DMS 273 treated with DMSO at 0.1 percent for 48 hours (cell line): ENCODE results near the gene PDE6D.
"Not testable (repeated sequence)": the region's sequence is repeated elsewhere in the genome, so short reads cannot be mapped to it uniquely, and the experiment has no call there.

Experiments used
- DNase-seq: peaks from one replicate; lab custom pipeline; 2025; lab: John Stamatoyannopoulos, UW

The PDE6D gene

DNA sequence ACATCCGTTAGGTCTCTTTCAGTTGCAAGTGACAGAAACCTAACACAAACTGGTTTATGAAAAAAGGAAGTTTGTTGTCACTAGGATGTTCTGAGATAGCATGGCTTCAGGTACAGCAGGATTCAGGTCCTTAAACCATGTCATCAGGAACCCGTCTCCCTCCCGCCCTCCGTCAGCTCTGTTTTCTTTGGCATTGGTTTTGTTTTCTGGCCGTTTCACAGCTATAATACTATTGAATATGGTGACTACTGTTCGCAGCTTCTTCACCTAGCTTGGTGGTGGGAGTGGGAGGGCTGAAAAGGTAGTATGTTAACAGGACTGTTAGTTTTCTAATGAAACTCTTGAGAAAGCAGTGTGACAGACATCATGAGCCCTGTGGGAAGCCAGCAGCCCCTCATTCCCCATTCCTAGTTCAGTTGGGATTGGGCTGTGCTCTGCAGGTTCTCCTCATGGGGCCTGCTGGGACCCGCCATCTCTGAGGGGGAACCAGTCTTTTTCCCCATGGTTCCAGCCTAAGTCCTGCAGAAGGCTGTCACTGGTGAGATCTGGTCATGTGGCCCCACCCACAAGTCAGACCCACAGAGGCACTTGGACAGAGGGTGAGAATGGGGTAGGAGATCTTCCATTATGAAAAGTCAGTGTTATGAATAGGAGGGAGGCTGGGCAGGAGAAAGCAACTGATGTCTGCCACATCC is 60.6 kb downstream of the PDE6D start:
- no peak for DNase-seq

DNA sequence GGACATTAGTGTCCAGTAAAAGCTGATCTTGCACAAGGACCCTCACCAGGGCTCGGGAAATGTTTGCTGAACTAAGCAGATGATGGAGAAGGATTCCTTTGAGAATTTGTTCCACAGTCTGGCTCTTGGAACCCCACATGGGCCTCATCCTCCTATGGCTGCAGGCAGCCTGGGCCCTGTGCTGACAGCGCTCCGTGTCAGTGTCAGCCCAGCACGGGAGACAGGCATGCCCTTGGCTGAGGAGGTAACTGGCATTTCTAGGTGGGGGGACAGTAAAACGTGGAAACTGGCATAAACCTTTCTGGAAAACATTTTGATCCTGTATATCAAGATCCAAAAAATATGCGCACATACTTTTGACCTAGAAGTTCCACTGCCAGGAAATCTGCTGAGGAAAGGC is 62.3 kb downstream of the PDE6D start:
- DNase-seq = no peak

DNA sequence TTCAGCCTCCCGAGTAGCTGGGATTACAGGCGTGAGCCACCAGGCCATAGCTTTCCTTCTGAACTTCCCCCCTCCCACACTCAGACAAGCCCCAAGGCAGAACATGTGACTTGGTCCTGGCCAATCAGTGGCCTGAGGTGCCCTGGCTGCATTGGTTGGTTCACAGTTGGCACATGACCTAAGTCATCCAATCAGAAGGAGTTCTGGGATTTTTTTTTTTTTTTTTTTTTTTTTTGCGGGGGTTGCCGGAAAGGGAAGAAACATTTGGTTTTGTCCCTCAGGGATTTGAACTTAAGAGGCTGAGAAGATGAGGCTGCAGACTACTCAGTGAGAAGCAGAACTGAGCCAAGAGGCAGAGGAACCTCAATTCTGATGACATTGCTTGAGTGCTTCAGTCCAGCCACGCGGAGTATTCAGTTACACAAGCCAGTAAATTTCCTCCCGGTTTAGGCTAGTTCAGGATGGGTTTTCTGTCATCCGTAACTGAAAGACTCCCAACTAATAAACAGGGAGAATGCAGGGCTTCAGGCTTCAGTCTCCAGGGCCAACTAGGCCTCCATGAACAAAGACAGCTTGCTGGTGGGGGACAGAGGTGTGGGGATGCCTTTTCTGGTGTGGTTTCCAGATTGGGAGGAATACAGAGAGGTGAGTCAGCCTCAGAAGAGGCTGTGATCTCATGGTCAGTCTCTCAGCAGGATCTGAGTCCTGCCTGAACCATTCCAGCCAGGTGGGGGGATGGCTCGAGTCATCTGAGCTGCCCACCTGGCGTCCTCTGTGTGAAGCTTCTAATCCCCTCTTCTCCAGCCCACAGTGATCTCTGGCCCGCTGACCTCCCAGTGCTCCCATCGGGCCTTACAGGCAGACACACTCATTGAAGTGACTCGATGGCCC is 63.6 kb downstream of the PDE6D start:
- no peak for DNase-seq

DNA sequence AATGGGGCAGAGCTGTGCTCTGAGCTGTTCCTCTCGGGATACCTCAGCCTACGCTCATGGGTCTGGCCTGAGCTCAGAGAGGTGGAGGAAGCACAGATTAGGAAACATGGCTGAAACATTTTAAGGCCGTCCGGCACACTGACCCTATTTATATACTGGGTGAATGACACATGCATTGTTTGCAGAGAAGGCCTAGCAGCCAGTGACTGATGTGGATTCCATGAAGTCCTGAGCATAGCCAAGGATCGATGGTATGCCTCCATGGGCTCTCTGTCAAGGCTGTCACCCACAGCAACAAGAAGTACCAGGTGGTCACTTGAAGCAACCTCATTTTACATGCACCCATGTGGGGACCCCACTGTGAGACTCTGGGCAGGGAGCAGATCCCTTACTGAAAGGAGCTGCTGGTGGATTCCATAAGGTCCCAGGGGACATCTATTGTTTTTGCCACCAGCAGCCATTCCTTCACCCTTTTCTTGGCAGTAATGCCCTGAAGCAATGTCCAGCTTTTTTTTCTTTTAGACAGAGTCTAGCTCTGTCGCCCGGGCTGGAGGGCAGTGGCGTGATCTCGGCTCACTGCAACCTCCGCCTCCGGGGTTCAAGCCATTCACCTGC is 64.3 kb downstream of the PDE6D start:
- DNase-seq = no peak

DNA sequence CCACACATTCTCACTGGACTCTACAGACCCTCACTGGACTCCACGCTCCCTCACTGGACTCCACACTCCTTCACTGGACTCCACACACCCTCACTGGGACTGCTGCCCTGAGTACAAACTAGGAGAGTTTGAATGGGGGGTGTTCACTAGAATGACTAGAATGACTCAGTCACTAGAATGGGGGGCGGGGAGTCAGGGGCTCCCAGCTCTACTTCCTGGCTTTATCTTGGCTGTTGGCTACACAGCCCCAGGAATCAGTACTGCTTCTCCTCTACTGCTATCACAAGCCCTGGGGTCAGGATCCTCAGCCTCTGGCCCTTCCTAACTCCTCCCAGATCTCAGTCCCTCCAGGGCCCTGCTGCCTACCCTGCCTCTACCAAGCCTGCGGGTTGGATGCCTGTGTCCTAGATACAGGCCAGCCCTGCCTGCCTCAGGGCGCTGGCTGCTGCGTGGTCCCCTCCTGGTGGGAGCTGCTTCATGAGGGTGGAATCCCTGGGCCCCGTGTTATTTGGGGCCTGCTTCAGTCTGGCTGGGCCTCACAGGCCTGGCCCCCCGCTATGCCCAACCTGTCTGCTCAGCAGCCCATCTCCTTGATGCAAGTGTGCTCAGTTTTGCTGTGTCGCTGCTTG is 65.0 kb downstream of the PDE6D start:
- no peak for DNase-seq

DNA sequence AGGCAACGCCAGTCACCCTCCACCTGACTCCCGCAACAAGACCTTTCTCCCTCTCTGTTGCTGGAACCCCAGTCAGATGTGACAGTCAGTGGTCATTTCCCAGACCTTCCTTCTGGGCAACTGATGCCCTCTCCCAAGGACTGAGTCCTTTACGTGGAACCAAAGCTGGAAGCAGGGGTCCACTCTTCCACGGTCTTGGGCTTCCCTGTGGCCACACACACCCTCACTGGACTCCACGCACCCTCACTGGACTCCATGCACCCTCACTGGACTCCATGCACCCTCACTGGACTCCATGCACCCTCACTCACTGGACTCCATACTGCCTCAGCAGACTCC is 65.6 kb downstream of the PDE6D start:
- DNase-seq = no peak

DNA sequence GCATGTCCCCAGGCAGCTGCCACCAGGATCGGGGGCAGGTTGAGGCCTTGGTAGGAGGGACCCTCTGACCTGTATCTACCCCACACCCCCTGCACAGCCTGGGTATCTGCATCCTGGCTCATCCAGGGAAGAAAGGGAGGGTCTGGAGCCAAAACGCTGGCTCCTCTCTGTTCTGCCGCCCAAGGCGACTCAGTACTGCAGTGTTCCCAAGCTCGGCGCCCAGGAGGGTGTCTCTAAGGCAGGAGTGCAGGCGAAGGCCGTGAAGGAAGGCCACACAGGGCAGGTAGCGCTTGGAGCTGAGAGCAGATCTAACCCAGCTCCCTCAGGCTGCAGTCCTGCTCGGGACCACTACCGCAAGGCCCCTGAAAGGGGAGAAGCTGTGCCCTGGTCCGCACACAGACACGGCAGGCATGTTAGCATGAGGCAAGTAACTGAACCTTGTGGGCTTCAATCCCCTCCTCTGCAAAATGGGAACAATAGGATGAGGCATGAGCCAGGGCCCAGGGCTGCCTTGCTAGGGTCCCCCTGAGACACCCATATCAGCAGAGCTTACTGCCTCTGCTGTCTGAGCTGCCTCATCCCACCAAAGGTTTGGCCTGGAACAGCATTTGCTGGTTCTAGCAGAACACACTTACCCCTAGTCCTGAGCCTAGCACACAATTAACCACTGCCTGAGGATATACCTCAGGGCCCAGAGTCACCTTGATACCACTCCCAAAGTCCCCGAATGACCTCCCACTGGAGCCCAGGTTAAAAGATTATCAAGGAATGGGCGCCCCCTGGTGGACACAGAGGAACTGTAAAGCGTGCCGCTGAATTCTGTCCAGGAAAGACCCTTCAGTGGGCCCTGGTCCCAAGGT is 66.2 kb downstream of the PDE6D start:
- DNase-seq = peak; percentile 71

DNA sequence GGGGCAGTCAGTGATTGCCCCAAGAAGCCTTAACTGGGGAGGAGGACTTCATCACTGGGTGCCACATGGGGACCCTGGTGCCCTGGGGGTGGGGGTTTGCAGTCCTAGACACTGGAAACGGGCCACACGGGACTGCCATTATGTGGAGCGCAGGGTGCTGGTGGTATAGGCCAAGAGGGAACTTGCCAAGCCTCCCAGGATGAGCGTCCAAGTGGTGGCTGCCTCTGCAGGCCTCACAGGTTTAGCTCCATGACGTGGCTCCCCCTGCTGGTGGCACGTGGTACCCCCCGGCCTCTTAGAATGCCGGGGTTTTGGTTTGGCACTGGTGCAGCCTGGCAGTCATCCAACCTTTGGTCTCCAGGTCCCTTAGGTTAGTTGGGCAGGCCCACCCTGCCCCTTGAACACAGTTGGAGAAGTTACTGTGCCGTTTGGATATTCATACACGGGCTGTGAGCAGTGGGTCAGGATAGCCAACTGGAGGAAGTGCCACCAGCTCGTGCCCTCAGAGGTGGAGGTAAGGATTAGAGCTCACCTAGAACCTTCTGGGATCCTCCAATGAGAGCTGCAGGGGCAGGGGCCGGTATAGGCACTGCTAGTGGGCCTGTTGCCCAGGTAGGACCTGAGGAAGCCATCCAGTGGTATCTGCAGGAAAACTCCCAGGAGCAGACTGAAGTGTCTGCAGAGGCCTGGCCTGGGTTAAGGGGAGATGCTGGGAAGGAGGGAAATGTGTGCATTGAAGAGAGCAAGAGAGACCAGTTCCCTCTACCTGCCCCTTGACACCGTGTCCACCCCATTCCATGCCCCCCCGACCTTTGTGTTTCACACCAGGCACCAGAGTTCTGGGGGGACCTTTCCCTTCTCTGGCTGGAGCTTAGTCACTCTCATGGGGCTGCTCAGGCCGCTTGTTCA is 67.1 kb downstream of the PDE6D start:
- peak; percentile 90 for DNase-seq

DNA sequence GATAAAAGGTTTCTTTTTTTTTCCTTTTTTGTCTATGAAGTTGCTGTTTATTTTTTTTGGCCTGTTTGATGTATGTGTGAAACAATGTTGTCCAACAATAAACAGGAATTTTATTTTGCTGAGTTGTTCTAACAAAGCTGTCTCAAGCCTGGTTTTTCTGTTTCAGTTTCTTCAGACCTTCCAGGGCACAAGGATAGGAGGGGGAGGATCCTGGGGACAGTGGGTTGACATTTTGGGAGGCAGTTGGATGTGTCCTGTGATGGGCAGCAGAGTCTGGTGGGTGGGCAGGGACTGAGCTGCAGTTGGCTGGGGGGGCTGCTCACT is 67.7 kb downstream of the PDE6D start:
- not testable (repeated sequence) for DNase-seq

DNA sequence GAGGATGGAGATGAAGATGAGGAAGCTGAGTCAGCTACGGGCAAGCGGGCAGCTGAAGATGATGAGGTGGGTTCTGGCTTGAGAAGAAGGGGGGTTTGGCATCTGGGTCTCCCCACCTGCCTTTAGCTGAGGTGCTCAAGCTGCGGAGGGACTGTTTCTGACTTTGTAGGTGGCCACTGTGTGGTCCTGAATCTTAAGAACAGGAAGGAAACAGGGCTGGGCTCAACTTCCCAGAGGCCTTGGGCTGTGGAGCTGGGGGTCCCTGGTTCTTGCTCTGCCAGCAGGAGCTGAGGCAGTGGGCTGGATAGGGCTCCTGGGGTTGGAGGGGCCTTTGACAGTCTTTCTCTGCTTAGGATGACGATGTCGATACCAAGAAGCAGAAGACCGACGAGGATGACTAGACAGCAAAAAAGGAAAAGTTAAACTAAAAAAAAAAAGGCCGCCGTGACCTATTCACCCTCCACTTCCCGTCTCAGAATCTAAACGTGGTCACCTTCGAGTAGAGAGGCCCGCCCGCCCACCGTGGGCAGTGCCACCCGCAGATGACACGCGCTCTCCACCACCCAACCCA is 68.5 kb downstream of the PDE6D start:
- not testable (repeated sequence) for DNase-seq

DNA sequence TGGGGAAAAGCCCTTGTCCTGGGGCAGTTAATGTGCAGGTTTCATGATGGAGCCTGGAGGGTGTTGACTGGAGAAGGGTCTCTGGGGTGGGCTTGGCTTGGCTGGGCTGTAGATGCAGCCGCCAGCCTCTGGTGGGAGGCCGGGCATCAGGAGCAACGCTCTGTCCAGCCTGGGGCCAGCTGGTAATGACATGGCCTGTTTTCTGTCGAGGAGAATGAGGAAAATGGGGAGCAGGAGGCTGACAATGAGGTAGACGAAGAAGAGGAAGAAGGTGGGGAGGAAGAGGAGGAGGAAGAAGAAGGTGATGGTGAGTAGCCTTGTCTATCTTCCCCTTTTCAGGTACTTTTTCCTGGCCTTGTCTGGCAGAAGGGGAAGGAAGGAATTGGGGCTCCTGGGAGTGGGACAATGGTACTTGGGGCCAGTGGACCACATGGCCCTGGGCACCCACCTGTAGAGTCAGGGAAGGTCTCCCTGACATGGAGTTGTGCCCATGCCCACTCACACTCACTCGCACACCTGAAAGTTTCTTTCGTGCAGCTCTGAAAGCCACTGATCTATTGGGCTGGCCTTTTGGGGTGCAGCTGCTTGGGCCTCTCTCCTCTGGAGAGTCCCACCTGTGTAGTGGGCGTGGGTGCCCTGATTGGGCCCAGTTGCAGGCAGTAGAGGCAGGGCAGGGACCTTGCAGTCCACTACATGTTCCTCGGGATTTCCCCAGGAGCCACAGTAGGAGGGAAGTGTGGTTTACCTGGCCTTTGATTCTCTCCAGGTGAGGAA is 69.2 kb downstream of the PDE6D start:
- DNase-seq = no peak

DNA sequence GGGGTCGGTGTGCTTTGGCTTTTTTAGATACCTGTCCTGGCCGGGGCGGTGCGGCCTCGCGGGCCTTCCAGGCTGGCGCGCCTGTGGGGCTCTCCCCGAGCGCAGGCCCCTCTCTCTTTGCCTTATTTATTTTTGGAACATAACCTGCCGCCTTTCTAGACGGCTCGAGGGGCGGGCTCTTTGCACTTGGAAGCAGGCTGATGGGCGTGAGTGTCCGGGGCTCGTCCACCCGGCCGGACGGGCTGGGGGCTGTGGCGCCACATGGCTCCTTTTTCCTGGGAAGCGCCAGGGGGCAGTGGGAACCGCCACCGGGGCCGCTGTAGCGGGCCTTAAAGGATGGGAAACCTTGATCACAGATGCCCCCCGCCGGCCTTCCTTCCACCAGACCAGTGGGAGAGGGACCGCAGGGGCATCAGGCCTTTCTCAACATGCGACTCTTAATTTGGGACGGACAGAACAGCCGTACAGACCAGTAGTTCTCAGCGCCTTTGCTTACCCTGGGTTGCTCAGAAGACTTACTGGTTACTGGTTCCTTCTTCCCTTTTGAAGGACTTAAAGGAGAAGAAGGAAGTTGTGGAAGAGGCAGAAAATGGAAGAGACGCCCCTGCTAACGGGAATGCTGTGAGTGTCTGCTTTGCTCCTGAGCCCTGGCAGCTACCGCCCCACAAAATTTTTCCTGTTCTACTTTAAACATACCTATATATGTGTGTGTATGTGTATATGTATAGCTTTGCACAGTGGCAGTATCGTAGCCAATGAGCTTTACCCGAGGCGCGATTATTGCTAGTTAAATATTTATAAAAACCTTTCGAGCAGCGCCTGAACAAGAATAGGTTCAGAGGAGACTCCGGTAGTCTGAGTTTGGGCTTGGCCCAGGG is 70.0 kb downstream of the PDE6D start:
- DNase-seq = no peak

DNA sequence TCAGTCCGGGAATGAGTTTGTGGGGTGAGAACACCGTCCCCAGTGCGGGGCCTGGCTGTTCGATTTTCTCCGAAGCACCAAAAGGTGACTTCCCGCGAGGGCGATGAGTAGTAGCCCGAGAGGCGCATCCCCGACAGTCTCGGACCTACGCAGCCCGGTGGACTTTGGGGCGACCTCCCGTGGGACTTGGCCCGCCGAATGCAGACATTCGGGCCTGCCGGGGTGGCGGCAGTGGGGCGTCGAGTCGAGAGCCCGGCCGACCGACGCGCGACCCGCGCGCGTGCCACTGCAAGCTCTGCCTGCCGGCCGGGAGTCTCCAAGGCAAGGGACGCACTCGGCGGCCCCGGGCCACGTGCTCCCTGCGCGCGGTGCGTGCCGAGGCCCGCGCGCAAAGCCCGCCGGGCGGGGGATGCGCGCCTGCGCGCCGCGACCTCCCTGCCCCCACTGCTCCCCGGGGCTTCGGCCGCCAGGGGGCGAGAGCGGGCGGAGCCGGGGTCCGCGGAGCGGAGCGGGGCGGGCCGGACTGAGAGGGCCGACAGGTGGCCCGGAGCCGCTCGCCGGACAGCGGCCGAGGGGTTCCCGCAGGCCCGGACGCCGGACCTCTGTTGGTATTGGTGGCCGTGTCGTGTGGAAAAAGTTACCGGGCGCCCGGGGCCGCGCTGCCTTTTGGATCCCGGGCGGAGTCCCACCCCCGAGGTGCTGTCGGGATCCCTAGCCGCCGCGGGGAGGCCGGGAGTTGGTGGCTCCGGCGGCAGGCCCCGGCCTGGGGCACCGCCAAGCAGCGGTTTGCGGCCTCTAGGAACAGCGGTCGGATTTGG is 70.9 kb downstream of the PDE6D start:
- DNase-seq = peak; percentile 25

DNA sequence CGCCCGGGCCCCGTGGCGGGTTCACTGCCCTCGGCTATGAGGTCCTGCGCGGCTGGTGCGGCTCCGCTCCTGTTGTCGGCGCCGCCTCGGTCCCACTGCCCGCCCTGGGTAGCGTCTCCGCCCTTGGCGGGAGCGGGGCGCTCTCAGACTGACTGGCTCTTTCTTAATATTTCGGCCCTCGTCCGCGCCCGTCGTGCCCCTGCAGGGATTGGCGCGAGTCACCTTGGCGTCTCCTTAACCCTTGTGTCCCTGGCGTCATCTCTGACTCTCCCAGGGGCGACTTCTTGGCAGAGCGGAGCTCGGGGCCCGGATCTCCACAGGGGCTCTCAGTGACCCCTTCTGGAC is 71.5 kb downstream of the PDE6D start:
- no peak for DNase-seq

DNA sequence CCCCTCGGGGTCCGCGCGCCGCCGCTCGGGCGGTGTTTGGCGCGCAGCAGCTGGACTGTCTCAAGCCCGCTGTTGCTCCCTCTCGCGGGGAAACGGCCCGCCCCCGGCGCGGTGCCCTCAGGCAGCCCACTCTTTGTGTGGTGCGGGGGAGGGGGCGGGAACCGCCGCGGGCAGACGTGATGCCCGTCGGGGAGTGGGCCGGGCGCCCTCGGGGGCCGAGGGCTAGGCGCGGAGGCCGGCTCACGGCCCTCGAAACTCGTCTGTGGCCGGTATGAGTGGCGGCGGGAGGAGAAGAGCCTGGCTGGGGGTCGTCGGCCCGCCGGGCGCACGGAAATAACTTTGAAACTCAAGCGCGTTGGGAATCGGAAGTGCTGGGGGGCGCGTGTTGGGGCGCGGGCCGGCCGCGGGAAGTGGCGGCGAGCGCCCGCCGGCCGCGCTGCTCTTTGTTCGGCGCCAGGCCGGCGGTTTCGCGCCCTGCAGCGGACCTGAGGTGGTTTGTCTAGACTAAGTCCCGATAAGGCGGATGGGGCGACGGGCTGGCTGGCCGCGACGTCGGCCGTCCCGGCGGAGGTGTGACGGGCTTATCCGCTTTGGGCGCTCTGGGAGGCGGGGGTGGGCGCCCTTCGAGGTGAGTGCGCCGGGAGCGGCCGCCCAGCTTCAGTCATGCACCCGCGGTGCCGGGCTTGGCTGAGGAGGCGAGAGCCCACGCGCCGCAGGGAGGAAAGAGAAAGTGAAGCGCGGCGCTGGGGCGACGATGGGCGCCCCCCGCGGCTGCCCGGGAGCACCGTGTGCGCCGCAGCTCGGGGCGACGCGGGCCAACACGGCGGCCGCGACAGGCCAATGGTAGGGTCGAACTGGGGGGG is 72.1 kb downstream of the PDE6D start:
- DNase-seq = no peak

DNA sequence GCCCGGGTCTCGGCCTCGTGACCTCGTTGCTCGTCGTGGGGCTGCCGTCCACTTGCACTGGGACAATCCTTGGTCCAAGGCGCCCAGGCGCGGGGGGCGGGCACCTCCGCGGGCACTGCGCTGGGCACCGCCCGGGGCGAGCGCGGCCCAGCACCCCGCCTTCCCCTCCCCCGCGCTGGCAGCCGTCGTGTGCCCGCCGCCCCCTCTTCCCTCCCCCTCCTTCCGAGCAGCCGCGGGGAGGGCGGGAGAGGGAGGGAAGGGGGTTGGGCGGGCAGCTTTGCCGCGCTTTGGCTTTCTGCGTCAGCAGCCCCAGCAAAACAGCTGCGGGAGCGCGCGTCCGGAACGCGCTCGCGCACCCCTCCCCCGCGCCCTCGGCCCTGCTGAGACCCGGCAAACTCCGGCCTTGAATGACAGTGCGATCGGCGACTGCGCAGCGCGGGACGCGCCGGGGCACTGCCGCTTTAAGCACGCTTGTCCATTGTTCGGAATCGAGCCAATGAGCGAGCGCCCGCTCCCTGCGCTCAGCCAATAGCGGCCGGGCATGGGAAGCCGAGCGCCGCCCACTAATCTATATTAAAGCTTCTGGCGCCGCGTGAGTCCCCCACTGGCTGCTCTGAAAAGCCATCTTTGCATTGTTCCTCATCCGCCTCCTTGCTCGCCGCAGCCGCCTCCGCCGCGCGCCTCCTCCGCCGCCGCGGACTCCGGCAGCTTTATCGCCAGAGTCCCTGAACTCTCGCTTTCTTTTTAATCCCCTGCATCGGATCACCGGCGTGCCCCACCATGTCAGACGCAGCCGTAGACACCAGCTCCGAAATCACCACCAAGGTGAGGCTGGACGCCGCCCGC is 72.9 kb downstream of the PDE6D start, which contains the start of gene PTMA:
TSS of gene PTMA (plus strand) at position 599 of the 846 bp plus-strand sequence. CDS start at position 781, 182 bp downstream.
- peak; percentile 98 for DNase-seq
